NCI-H748 treated with DMSO at 0.1 percent for 48 hours (cell line): ENCODE results near the gene SLC1A6.
"Not testable (repeated sequence)": the region's sequence is repeated elsewhere in the genome, so short reads cannot be mapped to it uniquely, and the experiment has no call there.

Source experiments
- DNase-seq: peaks from one replicate; lab custom pipeline; 2025; lab: John Stamatoyannopoulos, UW

Gene SLC1A6

GRCh38 chr19:14979476-14980255 lies at the start of gene SLC1A6:
TSS of gene SLC1A6 (minus strand) at chr19:14979864. CDS start at chr19:14972910, 6,954 bp downstream.
- no peak for DNase-seq

GRCh38 chr19:15028490-15028889 lies 48.8 kb upstream of the SLC1A6 start:
- no peak for DNase-seq

- no peak for DNase-seq
Observed at GRCh38 chr19:15025217-15025616, 45.6 kb upstream of the SLC1A6 start.

GRCh38 chr19:15022752-15023151 lies 43.1 kb upstream of the SLC1A6 start:
- no peak for DNase-seq

GRCh38 chr19:15021286-15022007 lies 41.8 kb upstream of the SLC1A6 start:
- DNase-seq: no peak

- DNase-seq: not testable (repeated sequence)
Observed at GRCh38 chr19:15018836-15019235, 39.2 kb upstream of the SLC1A6 start.

GRCh38 chr19:15015946-15016542 lies 36.4 kb upstream of the SLC1A6 start:
- no peak for DNase-seq

GRCh38 chr19:15014579-15014978 lies 34.9 kb upstream of the SLC1A6 start:
- no peak for DNase-seq

- DNase-seq: no peak
Observed at GRCh38 chr19:15010501-15011300, 31.0 kb upstream of the SLC1A6 start.

- no peak for DNase-seq
Observed at GRCh38 chr19:15008308-15008707, 28.6 kb upstream of the SLC1A6 start.

GRCh38 chr19:14997981-14998380 lies 18.3 kb upstream of the SLC1A6 start:
- no peak for DNase-seq

GRCh38 chr19:14992780-14993179 lies 13.1 kb upstream of the SLC1A6 start:
- no peak for DNase-seq

- DNase-seq: no peak
Observed at GRCh38 chr19:14985133-14985532, 5.5 kb upstream of the SLC1A6 start.

GRCh38 chr19:14978161-14978776 lies 1.4 kb downstream of the SLC1A6 start:
- no peak for DNase-seq

GRCh38 chr19:14977128-14977527 lies 2.5 kb downstream of the SLC1A6 start:
- DNase-seq: no peak

GRCh38 chr19:14974488-14974887 lies 5.2 kb downstream of the SLC1A6 start:
- no peak for DNase-seq

- no peak for DNase-seq
Observed at GRCh38 chr19:14972676-14973075, 7.0 kb downstream of the SLC1A6 start.

GRCh38 chr19:14971474-14971873 lies 8.2 kb downstream of the SLC1A6 start:
- no peak for DNase-seq

- no peak for DNase-seq
Observed at GRCh38 chr19:14968247-14968646, 11.4 kb downstream of the SLC1A6 start.

GRCh38 chr19:14961956-14962685 lies 17.5 kb downstream of the SLC1A6 start:
- no peak for DNase-seq

GRCh38 chr19:14959263-14959662 lies 20.4 kb downstream of the SLC1A6 start:
- no peak for DNase-seq
